NB4 (cell line): ENCODE data around the gene KDM5B.

Experiments used
- POLR2A ChIP-seq: IDR thresholded peaks from 2 replicates; pipeline ENCODE4 v1.6.1; 2011; ENCODE audit warnings: mild to moderate bottlenecking; ENCODE audit not compliant: insufficient read length; ENCODE audit errors: extremely low read depth
- TF ChIP-seq, protein P1 (sequence below): IDR thresholded peaks from one replicate; pipeline ENCODE4 v1.5.1; 2012; ENCODE audit warnings: low read depth, low read length
- TF ChIP-seq, protein P2 (sequence below): IDR thresholded peaks from 2 replicates; pipeline ENCODE4 v1.6.1; 2011; ENCODE audit warnings: low read depth, low read length

DNA sequence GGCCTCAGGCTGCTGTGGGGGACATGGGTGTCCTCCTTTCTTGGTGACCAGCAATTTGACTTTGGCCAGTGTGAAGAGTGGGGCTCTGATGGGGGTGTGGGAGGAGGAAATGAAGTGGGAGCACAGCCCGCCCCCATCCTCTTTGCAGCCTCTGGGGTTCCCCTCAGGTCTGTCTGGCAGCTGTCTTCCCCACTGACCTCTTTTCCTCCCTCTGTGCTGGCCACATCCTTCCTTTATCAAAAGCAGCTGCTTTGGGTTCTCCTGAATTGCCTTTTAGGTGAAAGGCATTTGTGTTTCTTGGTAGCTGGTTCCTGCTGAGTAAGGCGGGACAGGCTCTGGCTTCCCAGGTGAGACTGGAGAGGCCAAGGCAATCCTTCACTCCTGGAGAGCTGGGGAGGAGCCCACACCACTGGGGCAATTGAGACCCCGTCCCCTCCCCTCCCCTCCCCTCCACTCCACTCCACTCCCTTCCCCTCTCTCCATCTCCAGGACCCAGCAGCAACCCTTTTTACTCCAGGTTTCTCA, 27.4 kb upstream of the KDM5B start:
- TF ChIP-seq, protein P1, sequence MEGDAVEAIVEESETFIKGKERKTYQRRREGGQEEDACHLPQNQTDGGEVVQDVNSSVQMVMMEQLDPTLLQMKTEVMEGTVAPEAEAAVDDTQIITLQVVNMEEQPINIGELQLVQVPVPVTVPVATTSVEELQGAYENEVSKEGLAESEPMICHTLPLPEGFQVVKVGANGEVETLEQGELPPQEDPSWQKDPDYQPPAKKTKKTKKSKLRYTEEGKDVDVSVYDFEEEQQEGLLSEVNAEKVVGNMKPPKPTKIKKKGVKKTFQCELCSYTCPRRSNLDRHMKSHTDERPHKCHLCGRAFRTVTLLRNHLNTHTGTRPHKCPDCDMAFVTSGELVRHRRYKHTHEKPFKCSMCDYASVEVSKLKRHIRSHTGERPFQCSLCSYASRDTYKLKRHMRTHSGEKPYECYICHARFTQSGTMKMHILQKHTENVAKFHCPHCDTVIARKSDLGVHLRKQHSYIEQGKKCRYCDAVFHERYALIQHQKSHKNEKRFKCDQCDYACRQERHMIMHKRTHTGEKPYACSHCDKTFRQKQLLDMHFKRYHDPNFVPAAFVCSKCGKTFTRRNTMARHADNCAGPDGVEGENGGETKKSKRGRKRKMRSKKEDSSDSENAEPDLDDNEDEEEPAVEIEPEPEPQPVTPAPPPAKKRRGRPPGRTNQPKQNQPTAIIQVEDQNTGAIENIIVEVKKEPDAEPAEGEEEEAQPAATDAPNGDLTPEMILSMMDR = no peak
- TF ChIP-seq, protein P2, sequence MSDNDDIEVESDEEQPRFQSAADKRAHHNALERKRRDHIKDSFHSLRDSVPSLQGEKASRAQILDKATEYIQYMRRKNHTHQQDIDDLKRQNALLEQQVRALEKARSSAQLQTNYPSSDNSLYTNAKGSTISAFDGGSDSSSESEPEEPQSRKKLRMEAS = no peak
- no peak for TF ChIP-seq POLR2A
